Uterus (tissue), 2 donors: Measurements from ENCODE around the gene LYZL6.

Source experiments
- CTCF ChIP-seq, 4 experiments: fragments of 200-600 bp in 2 of 4; fragments of 450-650 bp in 2 of 4; sonication (generic) in 2 of 4; IDR thresholded peaks; one replicate each; pipeline ENCODE4 v1.5.1; 2016 to 2019; ENCODE audit warnings: antibody characterized with exemption in 4 of 4, mild to moderate bottlenecking in 2 of 4, moderate library complexity in 1 of 4
- POLR2A ChIP-seq, 2 donors: fragments of 450-650 bp; IDR thresholded peaks; one replicate each; pipeline ENCODE4 v1.6.1; 2016; ENCODE audit warnings: antibody characterized with exemption in 2 of 2, mild to moderate bottlenecking in 1 of 2, moderate library complexity in 1 of 2

GRCh38 chr17:35973333-35974260 lies 30.1 kb upstream of the LYZL6 start:
- TF ChIP-seq CTCF (IDR thresholded peaks at IDR 0.05) (no peak), POLR2A (IDR thresholded peaks at IDR 0.05) (no peak)
